GM23248 (cell line): ENCODE measurements around the gene ZFYVE9. TPM values are rescaled to one million over a fixed set of nuclear protein-coding genes. Genes with fewer than 3 reads are reported as not detected.
A peak's percentile ranks its signal among the peaks of the same experiment; 100 is the strongest.
"Not testable (repeated sequence)": the region's sequence is repeated elsewhere in the genome, so short reads cannot be mapped to it uniquely, and the experiment has no call there.

ENCODE experiments used
- DNase-seq: peaks from one replicate; pipeline ENCODE4 v3.0.0-alpha.2; 2015
- H2AFZ ChIP-seq: fragments of 200-600 bp; sonication (generic); 2 replicates; pipeline ENCODE4 v1.6.1; 2016; ENCODE audit warnings: antibody characterized with exemption
- H3F3A ChIP-seq: fragments of 200-600 bp; sonication (generic); 2 replicates; pipeline ENCODE4 v1.6.1; 2016; ENCODE audit warnings: mild to moderate bottlenecking, antibody characterized with exemption, mixed run types; ENCODE audit not compliant: insufficient read depth
- H3K27ac ChIP-seq: fragments of 200-600 bp; sonication (generic); 2 replicates; pipeline ENCODE4 v1.5.1; 2016; ENCODE audit warnings: mild to moderate bottlenecking
- H3K27me3 ChIP-seq: fragments of 200-600 bp; sonication (generic); replicated peaks from 2 replicates; pipeline ENCODE4 v1.6.1; 2016; ENCODE audit warnings: mild to moderate bottlenecking; ENCODE audit not compliant: insufficient read depth
- H3K36me3 ChIP-seq: fragments of 200-600 bp; sonication (generic); 2 replicates; pipeline ENCODE4 v1.6.1; 2016; ENCODE audit warnings: low read depth, mild to moderate bottlenecking
- H3K4me1 ChIP-seq: fragments of 200-600 bp; sonication (generic); 2 replicates; pipeline ENCODE4 v1.6.1; 2016; ENCODE audit warnings: mild to moderate bottlenecking; ENCODE audit not compliant: insufficient read depth
- H3K4me2 ChIP-seq: fragments of 200-600 bp; sonication (generic); one replicate; pipeline ENCODE4 v1.6.1; 2016; ENCODE audit warnings: mild to moderate bottlenecking; ENCODE audit not compliant: unreplicated experiment
- H3K4me3 ChIP-seq: fragments of 200-600 bp; sonication (generic); 2 replicates; pipeline ENCODE4 v1.5.1; 2016; ENCODE audit warnings: mild to moderate bottlenecking
- H3K79me2 ChIP-seq: fragments of 200-600 bp; sonication (generic); 2 replicates; pipeline ENCODE4 v1.6.1; 2016; ENCODE audit warnings: mild to moderate bottlenecking; ENCODE audit not compliant: insufficient read depth
- H3K9ac ChIP-seq: fragments of 200-600 bp; sonication (generic); 2 replicates; pipeline ENCODE4 v1.6.1; 2016; ENCODE audit warnings: mild to moderate bottlenecking
- H3K9me2 ChIP-seq: fragments of 200-600 bp; sonication (generic); 2 replicates; pipeline ENCODE4 v1.6.1; 2016; ENCODE audit warnings: mixed run types, mild to moderate bottlenecking, moderate library complexity; ENCODE audit not compliant: insufficient read depth
- H3K9me3 ChIP-seq: fragments of 200-600 bp; sonication (generic); one replicate; pipeline ENCODE4 v1.6.1; 2017; ENCODE audit warnings: low read depth
- H4K20me1 ChIP-seq: fragments of 200-600 bp; sonication (generic); 2 replicates; pipeline ENCODE4 v1.6.0; 2016; ENCODE audit not compliant: insufficient read depth
- EZH2 ChIP-seq: fragments of 200-600 bp; sonication (generic); IDR thresholded peaks from 2 replicates; pipeline ENCODE4 v1.6.1; 2018; ENCODE audit warnings: antibody characterized with exemption, mild to moderate bottlenecking; ENCODE audit not compliant: insufficient read depth, poor library complexity, severe bottlenecking
- EZH2phosphoT487 ChIP-seq: fragments of 200-600 bp; sonication (generic); IDR thresholded peaks from 2 replicates; pipeline ENCODE4 v1.6.1; 2018; ENCODE audit warnings: antibody characterized with exemption, moderate library complexity, mild to moderate bottlenecking, low read depth; ENCODE audit not compliant: insufficient read depth
- WGBS, 2 experiments: methylation state at CpG; one replicate each; pipeline ENCODE4 v1.1.6; 2015 to 2017; ENCODE audit warnings: low lambda C conversion rate in 2 of 2, low coverage in 1 of 2; ENCODE audit errors: missing lambda C conversion rate in 2 of 2; 5-methylcytosine and 5-hydroxymethylcytosine counted together
- in situ Hi-C: fragments of 300-500 bp; cut with MboI; formaldehyde crosslinking; loops from 2 replicates; pipeline ENCODE4 v1.15.0; 2020
- polyA plus RNA-seq: library from polyadenylated mRNA; unstranded; fragments of >200 nt; fragmentation: Nextera tagmentation; extraction: Ambion mirVana; gene quantifications from 2 replicates; pipeline ENCODE4 v1.2.1, GENCODE V29; 2016
- total RNA-seq: library from RNA; depleted of rRNA; stranded (reverse); fragments of >200 nt; shearing (Covaris generic); gene quantifications from 2 replicates; pipeline ENCODE4 v1.2.3, GENCODE V29; 2014

Gene ZFYVE9
- total and polyA plus RNA-seq, 2 experiments from 2014 or later: 6.4 to 28.1 TPM

- no peak for DNase-seq
- Histone ChIP-seq H3K36me3 (no peaks in the 10 kb centered on the region), H3K9me2 (no peaks in the 10 kb centered on the region), H3F3A (0 out of 2 replicates have a peak, but pooled peaks cover 3% of the 10 kb centered on the region), H3K4me1 (peaks cover 12% of the 10 kb centered on the region), H3K4me3 (no peak overlapping the region), H3K27ac (no peak overlapping the region), H4K20me1 (0 out of 2 replicates have a peak, but pooled peaks cover 8% of the 10 kb centered on the region), H3K79me2 (peaks cover 92% of the 10 kb centered on the region), H3K9ac (no peak overlapping the region), H3K27me3 (no peaks in the 10 kb centered on the region), H3K9me3 (no peaks in the 10 kb centered on the region), H2AFZ (no peak overlapping the region), H3K4me2 (no peak overlapping the region)
- no peak for TF ChIP-seq EZH2phosphoT487
- TF ChIP-seq EZH2: no peak
- WGBS, 2 experiments: 94 to 97% methylated on average over 2 of the region's 2 CpGs
- in situ Hi-C loops: no loop called here
These were observed 21.1 kb downstream of the ZFYVE9 start for GRCh38 chr1:52162947-52163346.

GRCh38 chr1:52164604-52165003 is 22.7 kb downstream of the ZFYVE9 start:
- DNase-seq: peak; percentile 15
- H2AFZ ChIP-seq: no peak overlapping the region
- 0 out of 2 replicates have a peak, but pooled peaks cover 8% of the 10 kb centered on the region for H4K20me1 ChIP-seq
- no peaks in the 10 kb centered on the region for H3K9me2 ChIP-seq
- H3K27me3 ChIP-seq: no peaks in the 10 kb centered on the region
- no peaks in the 10 kb centered on the region for H3K36me3 ChIP-seq
- no peak overlapping the region for H3K4me3 ChIP-seq
- no peaks in the 10 kb centered on the region for H3K9me3 ChIP-seq
- no peaks in the 10 kb centered on the region for H3F3A ChIP-seq
- peaks cover 5% of the 10 kb centered on the region for H3K4me1 ChIP-seq
- no peak for TF ChIP-seq EZH2
- no peak overlapping the region for H3K4me2 ChIP-seq
- peaks cover 95% of the 10 kb centered on the region for H3K79me2 ChIP-seq
- in situ Hi-C loops: no loop called here
- no peak overlapping the region for H3K9ac ChIP-seq
- 94 to 99% methylated on average over 4 of the region's 4 CpGs for WGBS, 2 experiments
- H3K27ac ChIP-seq: no peak overlapping the region

- 0 out of 2 replicates have a peak, but pooled peaks cover 8% of the 10 kb centered on the region for H4K20me1 ChIP-seq
- no peak overlapping the region for H3K4me3 ChIP-seq
- no peaks in the 10 kb centered on the region for H3F3A ChIP-seq
- H3K9ac ChIP-seq: no peak overlapping the region
- no peak for DNase-seq
- H3K4me2 ChIP-seq: no peak overlapping the region
- TF ChIP-seq EZH2 (no peak), EZH2phosphoT487 (no peak)
- in situ Hi-C loops: no loop called here
- no peaks in the 10 kb centered on the region for H3K36me3 ChIP-seq
- WGBS, 2 experiments: 87 to 90% methylated on average over 6 of the region's 6 CpGs
- no peak overlapping the region for H3K27ac ChIP-seq
- peaks cover 86% of the 10 kb centered on the region for H3K79me2 ChIP-seq
- H3K4me1 ChIP-seq: no peaks in the 10 kb centered on the region
- peaks cover 3% of the 10 kb centered on the region for H3K9me3 ChIP-seq
- no peaks in the 10 kb centered on the region for H3K9me2 ChIP-seq
- no peak overlapping the region for H2AFZ ChIP-seq
- H3K27me3 ChIP-seq: no peaks in the 10 kb centered on the region
These were observed 25.3 kb downstream of the ZFYVE9 start for GRCh38 chr1:52166996-52167753.

- no peak overlapping the region for H3K27ac ChIP-seq
- no peak overlapping the region for H3K9ac ChIP-seq
- H3K4me2 ChIP-seq: no peak overlapping the region
- no peaks in the 10 kb centered on the region for H3K9me2 ChIP-seq
- H3F3A ChIP-seq: no peaks in the 10 kb centered on the region
- TF ChIP-seq EZH2: no peak
- no peak overlapping the region for H3K4me3 ChIP-seq
- H3K36me3 ChIP-seq: no peaks in the 10 kb centered on the region
- H3K9me3 ChIP-seq: peaks cover 3% of the 10 kb centered on the region
- in situ Hi-C loops: no loop called here
- no peaks in the 10 kb centered on the region for H3K4me1 ChIP-seq
- H3K79me2 ChIP-seq: peaks cover 73% of the 10 kb centered on the region
- 85 to 91% methylated on average over 7 of the region's 7 CpGs for WGBS, 2 experiments
- 0 out of 2 replicates have a peak, but pooled peaks cover 6% of the 10 kb centered on the region for H4K20me1 ChIP-seq
- H2AFZ ChIP-seq: no peak overlapping the region
- no peak for DNase-seq
- no peaks in the 10 kb centered on the region for H3K27me3 ChIP-seq
These were observed 26.6 kb downstream of the ZFYVE9 start for GRCh38 chr1:52168373-52169080.

GRCh38 chr1:52171149-52171548 is 29.3 kb downstream of the ZFYVE9 start:
- 81 to 91% methylated on average over 5 of the region's 5 CpGs for WGBS, 2 experiments
- H3K27me3 ChIP-seq: not testable (repeated sequence)

More at GRCh38 chr1:52171149-52171548, 29.3 kb downstream of the ZFYVE9 start:
- H3K4me3 ChIP-seq, H3K9me2 ChIP-seq, H3K36me3 ChIP-seq, H3K27ac ChIP-seq, DNase-seq, H2AFZ ChIP-seq, H4K20me1 ChIP-seq, H3F3A ChIP-seq, H3K9me3 ChIP-seq, H3K4me1 ChIP-seq, in situ Hi-C loops, H3K4me2 ChIP-seq, H3K9ac ChIP-seq: not testable (repeated sequence)
- H3K79me2 ChIP-seq: peaks cover 55% of the 10 kb centered on the region
